ENCODE data around the gene DIPK1A.

Gene DIPK1A

GRCh38 chr1:92961131-92961895 is at the start of gene DIPK1A:
Gene DIPK1A, minus strand, starts transcription at chr1:92961462. Its CDS starts 33 bp downstream, at chr1:92961429.
- FAIRE-seq = no peak

- no peak for FAIRE-seq
Observed at GRCh38 chr1:93007941-93008577, 46.8 kb upstream of the DIPK1A start.

- FAIRE-seq = no peak
Observed at GRCh38 chr1:93005252-93005598, 44.0 kb upstream of the DIPK1A start.

- FAIRE-seq = no peak
Observed at GRCh38 chr1:93004566-93005251, 43.4 kb upstream of the DIPK1A start.

GRCh38 chr1:93003981-93004380 is 42.7 kb upstream of the DIPK1A start:
- FAIRE-seq = no peak

- FAIRE-seq = no peak
Observed at GRCh38 chr1:93002781-93003180, 41.5 kb upstream of the DIPK1A start.

- no peak for FAIRE-seq
Observed at GRCh38 chr1:93001893-93002292, 40.6 kb upstream of the DIPK1A start.

GRCh38 chr1:93000751-93001175 is 39.5 kb upstream of the DIPK1A start:
- FAIRE-seq = no peak

- FAIRE-seq = no peak
Observed at GRCh38 chr1:93000291-93000690, 39.0 kb upstream of the DIPK1A start.

- no peak for FAIRE-seq
Observed at GRCh38 chr1:92998821-92999220, 37.6 kb upstream of the DIPK1A start.

- FAIRE-seq = no peak
Observed at GRCh38 chr1:92995441-92996430, 34.5 kb upstream of the DIPK1A start.

- peak; percentile 86 for FAIRE-seq
Observed at GRCh38 chr1:92994105-92994712, 32.9 kb upstream of the DIPK1A start.

- FAIRE-seq = no peak
Observed at GRCh38 chr1:92993581-92993980, 32.3 kb upstream of the DIPK1A start.

- no peak for FAIRE-seq
Observed at GRCh38 chr1:92992877-92993276, 31.6 kb upstream of the DIPK1A start.

GRCh38 chr1:92992054-92992453 is 30.8 kb upstream of the DIPK1A start:
- FAIRE-seq = no peak

- FAIRE-seq = no peak
Observed at GRCh38 chr1:92990828-92991227, 29.6 kb upstream of the DIPK1A start.

- FAIRE-seq = no peak
Observed at GRCh38 chr1:92989936-92990583, 28.8 kb upstream of the DIPK1A start.

- FAIRE-seq = no peak
Observed at GRCh38 chr1:92989253-92989652, 28.0 kb upstream of the DIPK1A start.

GRCh38 chr1:92987462-92987861 is 26.2 kb upstream of the DIPK1A start:
- FAIRE-seq = no peak

GRCh38 chr1:92985101-92985500 is 23.8 kb upstream of the DIPK1A start:
- no peak for FAIRE-seq

- no peak for FAIRE-seq
Observed at GRCh38 chr1:92980732-92981647, 19.7 kb upstream of the DIPK1A start.
